HuH-7 (cell line): Measurements from ENCODE around the gene SERF1B.
"Not testable (repeated sequence)": the region's sequence is repeated elsewhere in the genome, so short reads cannot be mapped to it uniquely, and the experiment has no call there.

Experiments
- DNase-seq: peaks from one replicate; pipeline ENCODE4 v3.0.0; 2011; ENCODE audit warnings: low spot score

The SERF1B gene

DNA sequence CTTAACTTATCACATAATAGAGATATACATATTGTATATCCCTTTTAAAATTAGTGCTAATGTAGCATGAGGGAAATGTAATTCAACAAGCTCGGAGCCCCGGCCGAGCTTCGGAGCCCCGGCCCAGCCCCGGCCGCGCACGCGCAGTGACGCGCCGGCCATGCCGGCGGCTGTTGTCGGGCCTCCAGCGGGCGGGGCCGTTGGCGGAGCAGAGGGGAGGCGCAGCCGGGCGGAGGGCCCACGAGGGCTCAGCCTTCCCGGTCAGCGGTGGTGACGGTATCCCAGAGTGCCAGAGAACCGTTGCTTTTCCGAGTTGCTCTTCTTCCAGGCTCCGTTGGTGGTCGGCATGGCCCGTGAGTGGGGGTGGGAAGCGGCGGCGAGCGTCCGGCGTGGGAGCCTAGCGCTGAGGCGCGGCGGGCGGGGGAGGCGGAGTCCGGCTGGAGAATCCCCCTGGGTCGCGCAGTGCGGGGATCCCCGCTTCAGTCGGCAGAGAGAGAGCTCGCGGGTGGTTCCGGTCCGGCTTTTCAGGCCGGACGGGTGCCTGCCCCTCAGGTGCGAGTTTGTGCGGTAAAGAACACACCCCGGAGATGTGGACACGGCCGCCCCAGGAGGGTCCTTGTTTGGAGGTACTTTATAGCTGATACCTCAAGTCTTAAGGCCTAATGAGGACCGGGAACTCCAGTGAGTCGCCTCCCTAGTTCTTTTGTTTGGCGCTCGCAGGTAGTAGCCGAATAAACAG, at the start of gene SERF1B:
Gene SERF1B (plus strand): TSS at position 146 of the 739 bp plus-strand sequence. CDS start 201 bp downstream, at position 347.
- DNase-seq, result not testable (repeated sequence)

DNA sequence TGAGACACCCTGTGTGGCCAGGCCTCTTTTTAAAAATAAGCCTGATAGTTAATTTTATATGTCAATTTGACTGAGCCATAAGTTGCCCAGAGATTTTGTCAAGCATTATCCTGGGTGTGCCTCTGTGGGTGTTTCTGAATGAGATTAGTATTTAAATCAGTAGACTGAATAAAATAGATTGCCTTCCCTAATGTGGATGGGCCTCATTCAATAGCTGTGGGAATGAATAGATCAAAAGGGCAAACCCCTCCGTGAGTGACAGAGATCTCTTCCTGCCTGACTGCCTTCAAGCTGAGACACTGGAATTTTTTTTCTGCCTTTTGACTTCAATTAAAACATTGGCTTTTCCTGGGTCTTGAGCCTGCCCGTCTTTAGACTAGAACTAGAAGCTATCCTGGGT, 33.3 kb upstream of the SERF1B start:
- DNase-seq, result not testable (repeated sequence)

GRCh38 chr5:69995535-69995934, 29.5 kb upstream of the SERF1B start:
- not testable (repeated sequence) for DNase-seq

DNA sequence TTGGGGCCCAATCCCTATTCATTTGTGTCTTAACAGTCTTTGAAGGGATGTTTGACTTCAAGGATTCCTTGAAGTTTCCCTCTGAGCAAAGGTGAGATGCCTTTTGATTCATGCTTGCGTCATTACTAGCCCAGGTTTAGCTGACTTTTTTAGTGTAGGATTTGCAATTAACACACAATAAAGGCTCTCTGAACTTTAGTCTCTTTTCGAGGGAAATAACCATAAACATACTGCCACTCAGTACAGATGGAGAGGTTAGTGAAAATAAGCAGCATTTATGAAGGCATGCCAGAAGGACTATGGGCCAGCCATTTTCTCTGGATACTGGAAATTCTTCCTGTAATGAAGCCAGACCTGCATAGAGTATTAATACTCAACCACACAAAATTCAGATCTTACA, 4.4 kb upstream of the SERF1B start:
- DNase-seq, result not testable (repeated sequence)

GRCh38 chr5:70025845-70026145, 744 bp downstream of the SERF1B start:
- not testable (repeated sequence) for DNase-seq

DNA sequence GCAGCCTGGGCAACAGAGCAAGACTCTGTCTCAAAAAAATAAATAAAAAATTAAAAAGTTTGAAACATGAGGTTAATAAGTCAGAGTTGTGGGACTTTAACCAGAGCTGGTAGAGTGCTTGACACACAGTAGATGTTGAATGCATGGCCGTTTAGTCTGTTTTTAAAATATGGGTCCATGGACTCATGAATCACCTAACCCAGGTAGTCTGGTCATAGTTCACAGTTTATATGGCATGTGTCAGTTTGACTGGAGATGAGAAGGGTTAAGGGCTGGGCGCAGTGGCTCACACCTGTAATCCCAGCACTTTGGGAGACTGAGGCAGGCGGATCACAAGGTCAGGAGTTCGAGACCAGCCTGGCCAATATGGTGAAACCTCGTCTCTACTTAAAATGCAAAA, 6.2 kb downstream of the SERF1B start:
- not testable (repeated sequence) for DNase-seq

- not testable (repeated sequence) for DNase-seq
Measured at GRCh38 chr5:70041411-70041810, 16.4 kb downstream of the SERF1B start.

DNA sequence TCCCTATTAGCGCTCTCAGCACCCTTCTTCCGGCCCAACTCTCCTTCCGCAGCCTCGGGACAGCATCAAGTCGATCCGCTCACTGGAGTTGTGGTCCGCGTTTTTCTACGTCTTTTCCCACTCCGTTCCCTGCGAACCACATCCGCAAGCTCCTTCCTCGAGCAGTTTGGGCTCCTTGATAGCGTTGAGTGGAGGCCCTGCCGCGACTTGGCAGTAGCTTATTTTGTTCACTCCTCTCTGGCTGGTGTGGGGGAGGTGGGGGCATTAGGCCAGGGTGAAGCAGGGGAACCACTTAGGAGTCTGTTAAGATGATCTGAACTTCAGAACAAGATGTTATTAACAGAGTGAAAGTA, 24.7 kb downstream of the SERF1B start:
- not testable (repeated sequence) for DNase-seq

- not testable (repeated sequence) for DNase-seq
Measured at GRCh38 chr5:70056289-70056942, 31.4 kb downstream of the SERF1B start.

DNA sequence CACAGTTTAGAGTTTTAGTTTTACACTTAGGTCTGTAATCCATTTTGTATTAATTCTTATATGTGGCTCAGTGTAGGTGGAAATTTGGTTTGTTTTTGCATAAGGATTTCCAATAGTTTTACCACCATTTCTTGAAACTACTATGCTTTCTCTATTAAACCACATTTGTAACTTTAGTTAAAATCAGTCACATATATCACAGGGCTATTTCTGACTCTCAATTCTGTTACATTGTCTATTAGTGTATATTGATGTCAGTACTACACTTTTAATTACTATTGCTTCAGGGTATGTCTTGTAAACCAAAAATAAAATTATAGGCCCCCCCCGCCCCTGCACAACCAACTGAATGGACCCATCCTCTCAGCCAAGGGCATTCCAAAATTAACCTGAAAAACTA, 32.1 kb downstream of the SERF1B start:
- not testable (repeated sequence) for DNase-seq

- DNase-seq, result not testable (repeated sequence)
Measured at GRCh38 chr5:70077632-70078031, 52.6 kb downstream of the SERF1B start.

GRCh38 chr5:70088907-70089464, 63.9 kb downstream of the SERF1B start:
- not testable (repeated sequence) for DNase-seq

DNA sequence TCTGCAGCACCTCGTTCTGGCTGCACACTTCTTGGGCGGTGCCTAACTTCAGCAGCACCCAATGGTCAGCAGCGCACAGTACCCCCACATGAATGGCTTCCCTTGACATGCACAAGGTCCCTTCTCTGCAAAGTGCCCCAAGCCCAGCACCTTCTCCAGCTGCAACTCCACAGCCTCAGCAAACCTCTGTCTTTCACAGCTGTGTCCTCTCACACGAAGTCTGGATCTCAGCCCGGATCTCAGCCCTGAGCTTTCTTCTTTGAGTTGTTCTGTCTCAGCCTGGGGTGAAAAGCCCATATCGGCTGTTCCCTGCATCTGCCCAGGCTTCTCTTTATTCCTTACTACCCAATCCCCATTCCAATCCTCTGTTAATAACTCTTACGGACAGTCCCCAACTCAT, 66.7 kb downstream of the SERF1B start:
- DNase-seq, result not testable (repeated sequence)
